Fibroblast of pulmonary artery (primary cell): Measurements from ENCODE around the gene GARIN6.

Source experiments
- DNase-seq: peaks from one replicate; pipeline ENCODE4 v3.0.0-alpha.2; 2010; ENCODE audit warnings: low read depth
- H3K4me3 ChIP-seq: replicated peaks from 2 replicates; pipeline ENCODE4 v1.5.1; 2011; ENCODE audit warnings: low read depth, mild to moderate bottlenecking, control low read depth, low read length, moderate library complexity
- CTCF ChIP-seq: IDR thresholded peaks from 2 replicates; pipeline ENCODE4 v1.5.1; 2011; ENCODE audit warnings: mild to moderate bottlenecking, control low read depth, low read length, inconsistent platforms; ENCODE audit errors: missing control alignments

Gene GARIN6

DNA sequence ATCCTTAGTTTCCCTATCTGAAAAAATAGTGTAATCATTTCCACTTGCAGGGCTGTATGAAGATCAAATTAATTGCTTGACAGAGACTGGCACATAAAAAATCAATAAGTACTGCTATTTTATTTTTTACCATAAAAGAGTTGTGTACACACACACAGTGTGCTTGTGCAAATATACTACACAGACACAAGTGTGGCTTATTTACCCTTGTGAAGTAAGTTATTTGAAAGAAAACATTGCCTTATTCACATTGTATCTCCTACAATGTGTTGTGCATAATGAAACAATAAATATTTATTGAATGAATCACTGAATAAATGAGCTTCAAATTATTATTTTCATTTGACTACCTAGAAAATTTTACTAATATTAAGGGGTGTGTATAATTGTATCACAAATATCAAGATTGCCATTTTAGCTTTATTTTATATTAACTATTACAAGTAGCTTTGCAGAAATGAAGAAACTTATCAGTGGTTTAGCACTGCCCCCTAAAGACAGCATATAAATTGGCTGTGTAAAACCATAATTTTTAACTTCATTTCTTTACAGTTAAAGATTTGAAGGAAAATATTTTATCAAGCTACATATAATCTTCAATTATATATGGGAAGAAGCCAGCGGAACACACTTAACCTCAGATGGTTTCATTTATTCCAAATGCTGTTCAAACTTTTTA, 11.3 kb downstream of the GARIN6 start:
- no peak for TF ChIP-seq CTCF
- no peak overlapping the region for H3K4me3 ChIP-seq
- DNase-seq, result peak; percentile 3

DNA sequence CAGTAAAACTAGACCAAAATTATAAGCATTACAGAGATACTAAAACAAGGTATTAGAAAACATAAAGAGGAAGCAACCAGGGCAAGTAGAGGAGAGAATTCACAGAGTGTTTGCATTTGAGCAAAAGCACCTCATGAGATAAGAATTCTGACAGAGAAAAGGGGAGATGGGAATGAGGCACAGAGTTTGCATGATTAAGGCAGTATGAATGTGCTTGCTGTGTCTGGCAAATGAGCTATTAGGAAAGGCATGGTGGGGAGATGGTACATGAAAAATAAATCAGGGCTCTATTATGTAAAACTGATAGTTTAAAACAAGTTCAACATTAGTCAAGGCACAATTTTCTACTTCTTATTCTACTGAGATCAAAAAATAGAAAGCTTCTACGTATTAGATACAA, 23.1 kb downstream of the GARIN6 start:
- TF ChIP-seq CTCF, result no peak
- no peak overlapping the region for H3K4me3 ChIP-seq
- DNase-seq, result peak; percentile 1

- DNase-seq, result no peak
- H3K4me3 ChIP-seq, result no peak overlapping the region
- no peak for TF ChIP-seq CTCF
These were observed 32.7 kb downstream of the GARIN6 start for GRCh38 chr12:99680276-99680675.

DNA sequence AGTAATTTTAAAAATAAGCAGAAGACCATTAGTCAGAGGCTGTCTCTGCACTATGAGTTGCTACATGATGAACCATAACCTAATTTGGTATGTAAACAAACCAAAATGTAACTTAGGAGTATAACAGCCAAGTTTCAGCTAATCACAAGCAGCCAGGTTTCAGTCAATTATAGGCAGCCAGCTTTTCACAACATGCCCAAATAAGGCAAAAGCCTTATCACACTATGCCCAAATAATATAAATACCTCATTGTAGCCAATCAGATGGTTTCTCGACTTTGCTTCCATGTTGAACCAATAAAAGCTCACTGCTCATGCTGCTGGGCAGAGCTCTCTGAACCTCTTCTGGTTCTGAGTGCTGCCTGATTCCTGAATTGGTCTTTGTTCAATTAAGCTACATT, 38.6 kb downstream of the GARIN6 start:
- DNase-seq, result no peak
- H3K4me3 ChIP-seq, result no peak overlapping the region
- TF ChIP-seq CTCF, result no peak

GRCh38 chr12:99695050-99695449, 47.5 kb downstream of the GARIN6 start:
- H3K4me3 ChIP-seq, result no peak overlapping the region
- TF ChIP-seq CTCF, result no peak
- no peak for DNase-seq
